DOHH2 (cell line): Measurements from ENCODE around the gene NOC4L.

Source experiments
- H3F3A ChIP-seq: fragments of 200-600 bp; sonication (generic), shearing (Covaris generic); 2 replicates; pipeline ENCODE4 v1.6.0; 2016; ENCODE audit warnings: antibody characterized with exemption, mild to moderate bottlenecking; ENCODE audit not compliant: control insufficient read depth, insufficient read depth
- H3K27ac ChIP-seq: fragments of 200-600 bp; sonication (generic); 2 replicates; pipeline ENCODE4 v1.5.1; 2014; ENCODE audit warnings: low read depth, mild to moderate bottlenecking, low read length, moderate library complexity
- H3K27me3 ChIP-seq: fragments of 200-600 bp; sonication (generic); 2 replicates; pipeline ENCODE4 v1.6.1; 2014; ENCODE audit warnings: mild to moderate bottlenecking, low read length, mixed read lengths; ENCODE audit not compliant: control insufficient read depth
- H3K36me3 ChIP-seq: fragments of 200-600 bp; sonication (generic); 2 replicates; pipeline ENCODE4 v1.6.1; 2014; ENCODE audit warnings: mild to moderate bottlenecking, low read length, moderate library complexity, mixed read lengths; ENCODE audit not compliant: control insufficient read depth
- H3K4me1 ChIP-seq: fragments of 200-600 bp; sonication (generic); 2 replicates; pipeline ENCODE4 v1.6.1; 2014; ENCODE audit warnings: mild to moderate bottlenecking, low read length, mixed read lengths; ENCODE audit not compliant: control insufficient read depth
- H3K4me2 ChIP-seq: fragments of 200-600 bp; sonication (generic); 2 replicates; pipeline ENCODE4 v1.6.0; 2014; ENCODE audit warnings: mild to moderate bottlenecking, low read length, moderate library complexity
- H3K4me3 ChIP-seq: fragments of 200-600 bp; sonication (generic); 2 replicates; pipeline ENCODE4 v1.5.1; 2014; ENCODE audit warnings: mild to moderate bottlenecking, low read length, mixed read lengths
- H3K79me2 ChIP-seq: fragments of 200-600 bp; sonication (generic); 2 replicates; pipeline ENCODE4 v1.6.1; 2014; ENCODE audit warnings: mild to moderate bottlenecking, low read length, mixed read lengths; ENCODE audit not compliant: control insufficient read depth
- H3K9me2 ChIP-seq: fragments of 200-600 bp; sonication (generic); replicated peaks from 2 replicates; pipeline ENCODE4 v1.6.1; 2014; ENCODE audit warnings: mild to moderate bottlenecking, low read length, mixed read lengths; ENCODE audit not compliant: control insufficient read depth
- H3K9me3 ChIP-seq: fragments of 200-600 bp; sonication (generic); 2 replicates; pipeline ENCODE4 v1.6.1; 2014; ENCODE audit warnings: antibody characterized with exemption, low read length, mixed read lengths; ENCODE audit not compliant: control insufficient read depth, insufficient read depth
- H4K20me1 ChIP-seq: fragments of 200-600 bp; sonication (generic); 2 replicates; pipeline ENCODE4 v1.6.0; 2014; ENCODE audit warnings: low read depth, mild to moderate bottlenecking, antibody characterized with exemption, low read length, moderate library complexity; ENCODE audit not compliant: control insufficient read depth, insufficient read depth
- CTCF ChIP-seq: fragments of 200-600 bp; sonication (generic); IDR thresholded peaks from one replicate; pipeline ENCODE4 v1.5.1; 2014; ENCODE audit warnings: antibody characterized with exemption, mild to moderate bottlenecking, low read depth, low read length; ENCODE audit not compliant: poor library complexity, severe bottlenecking
- EZH2phosphoT487 ChIP-seq: fragments of 200-600 bp; sonication (generic); IDR thresholded peaks from 2 replicates; pipeline ENCODE4 v1.6.1; 2017; ENCODE audit warnings: borderline replicate concordance, mild to moderate bottlenecking, antibody characterized with exemption, low read length, moderate library complexity, mixed read lengths

NOC4L gene

DNA sequence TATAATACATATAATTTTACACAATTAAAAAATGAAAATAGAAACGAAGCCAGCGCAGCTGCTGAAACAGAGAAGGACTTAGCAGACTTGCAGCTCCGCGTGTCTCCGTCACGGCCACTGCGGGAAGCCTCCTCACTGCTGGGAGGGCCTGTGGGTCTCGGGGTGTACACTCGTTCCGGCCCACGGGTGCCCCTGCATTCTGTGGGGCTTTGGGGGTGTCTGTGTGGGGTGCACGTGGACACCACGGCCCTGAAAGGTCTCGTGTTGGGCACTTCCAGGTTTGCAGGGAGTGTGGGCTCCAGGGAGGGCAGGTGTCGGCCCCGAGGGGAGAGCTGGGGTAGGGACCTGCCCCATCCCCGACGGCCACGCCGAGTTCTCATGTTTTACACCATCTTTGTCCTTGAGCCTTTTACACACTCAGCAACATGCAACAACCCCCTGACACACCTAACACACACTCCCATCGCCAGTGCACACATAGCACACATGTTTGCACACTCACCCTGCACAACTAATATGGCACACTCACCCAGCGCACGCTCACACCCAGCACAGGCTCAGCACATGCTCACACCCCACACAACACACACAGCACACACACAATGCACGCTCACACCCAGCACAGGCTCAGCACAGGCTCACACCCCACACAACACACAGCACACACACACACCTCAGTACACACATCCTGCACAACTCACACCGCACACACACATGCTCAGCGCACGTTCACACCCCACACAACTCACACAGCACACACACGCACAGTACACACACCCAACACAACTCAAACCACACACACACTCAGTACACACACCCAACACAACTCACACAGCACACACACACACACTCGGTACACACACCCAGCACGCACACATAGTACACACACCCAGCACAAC lies 36.6 kb downstream of the NOC4L start:
- no peaks in the 10 kb centered on the region for H3K9me3 ChIP-seq

DNA sequence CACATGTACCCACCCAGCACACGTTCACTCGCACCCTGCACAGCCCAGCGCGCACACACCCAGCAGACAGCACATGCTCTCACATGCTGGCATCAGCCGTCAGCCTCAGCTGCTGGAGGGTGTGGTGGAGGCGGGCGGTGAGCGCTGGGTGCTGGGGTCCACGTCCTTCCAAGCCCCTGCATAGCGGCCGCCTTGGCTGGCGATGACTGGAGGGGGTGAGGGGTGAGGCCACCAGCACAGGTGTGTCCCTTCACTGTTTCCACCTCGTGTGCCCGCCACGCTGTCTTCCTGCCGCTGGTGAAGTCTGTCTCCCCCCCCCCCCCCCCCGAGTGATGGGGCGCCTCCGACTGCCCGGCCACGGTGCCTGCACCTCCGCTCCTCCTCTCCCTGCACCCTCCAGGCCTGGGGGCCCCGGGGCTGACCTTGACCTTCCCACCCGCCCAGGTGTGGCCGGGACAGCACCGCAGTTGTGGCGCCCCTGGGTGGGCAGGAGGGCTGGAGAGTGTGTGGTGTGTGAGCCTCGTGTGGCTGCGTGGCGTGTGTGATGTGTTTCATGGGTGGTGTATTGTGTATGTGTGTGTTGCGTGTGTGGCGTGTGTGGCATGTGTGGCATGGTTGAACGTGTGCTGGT lies 37.4 kb downstream of the NOC4L start:
- no peak overlapping the region for H3K4me2 ChIP-seq

More for the DNA sequence above, 36.6 kb downstream of the NOC4L start:
- Histone ChIP-seq H3F3A (no peaks in the 10 kb centered on the region), H4K20me1 (no peaks in the 10 kb centered on the region), H3K4me1 (peaks cover 11% of the 10 kb centered on the region), H3K9me2 (no peaks in the 10 kb centered on the region), H3K36me3 (no peaks in the 10 kb centered on the region), H3K27ac (no peak overlapping the region), H3K27me3 (peaks cover 8% of the 10 kb centered on the region; the same call in 1 of the 2 replicates), H3K79me2 (no peaks in the 10 kb centered on the region), H3K4me3 (no peak overlapping the region), H3K4me2 (no peak overlapping the region)
- TF ChIP-seq EZH2phosphoT487 (no peak), CTCF (no peak)

GRCh38 chr12:132182206-132182710 lies 38.0 kb downstream of the NOC4L start:
- peaks cover 18% of the 10 kb centered on the region for H3K27me3 ChIP-seq

More for the DNA sequence above, 37.4 kb downstream of the NOC4L start:
- Histone ChIP-seq H3K4me1 (peaks cover 11% of the 10 kb centered on the region), H3K27ac (no peak overlapping the region), H3K36me3 (no peaks in the 10 kb centered on the region), H3K4me3 (no peak overlapping the region), H3K9me3 (no peaks in the 10 kb centered on the region), H3K27me3 (peaks cover 14% of the 10 kb centered on the region), H3K9me2 (no peaks in the 10 kb centered on the region), H3F3A (no peaks in the 10 kb centered on the region), H4K20me1 (no peaks in the 10 kb centered on the region), H3K79me2 (no peaks in the 10 kb centered on the region)
- TF ChIP-seq CTCF (no peak), EZH2phosphoT487 (no peak)

More at GRCh38 chr12:132182206-132182710, 38.0 kb downstream of the NOC4L start:
- Histone ChIP-seq H3K4me2 (no peak overlapping the region), H3F3A (no peaks in the 10 kb centered on the region), H4K20me1 (no peaks in the 10 kb centered on the region), H3K9me3 (no peaks in the 10 kb centered on the region), H3K27ac (no peak overlapping the region), H3K9me2 (no peaks in the 10 kb centered on the region), H3K79me2 (no peaks in the 10 kb centered on the region), H3K4me3 (no peak overlapping the region), H3K4me1 (peaks cover 11% of the 10 kb centered on the region), H3K36me3 (no peaks in the 10 kb centered on the region)
- TF ChIP-seq EZH2phosphoT487, result no peak
- TF ChIP-seq CTCF, result no peak
